ENCODE data around the gene GABRG3.

DNA sequence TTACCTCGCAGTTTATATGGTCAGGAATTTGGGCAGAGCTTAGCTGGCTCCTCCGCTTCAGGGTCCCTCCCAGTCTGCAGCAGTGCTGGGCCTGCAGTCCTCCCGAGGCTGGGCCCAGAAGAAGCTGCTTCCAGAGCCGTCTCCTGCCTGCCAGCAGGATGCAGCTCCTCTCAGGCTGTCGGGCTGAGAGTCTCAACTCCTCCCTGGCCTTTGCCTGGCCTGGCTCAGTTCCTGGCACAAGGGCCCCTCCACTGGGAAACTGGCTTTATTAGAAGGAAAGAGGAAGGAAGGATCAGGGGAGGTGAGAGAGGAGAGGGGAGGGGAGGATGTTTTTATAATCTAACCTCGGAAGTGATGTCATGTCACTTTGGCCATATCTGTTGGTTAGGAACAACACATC lies 72.8 kb downstream of the GABRG3 start:
- no peak for TF ChIP-seq ZNF274 (IDR thresholded peaks at IDR 0.05; ENCODE audit: low read depth, low read length)
- no peak for TF ChIP-seq YY1 (IDR thresholded peaks at IDR 0.05; ENCODE audit: insufficient read depth, insufficient read length)
